SJSA1 (cell line): Measurements from ENCODE around the gene CHRNA4. TPM values are rescaled to one million over a fixed set of nuclear protein-coding genes. Genes with fewer than 3 reads are reported as not detected.

Experiments
- DNase-seq, 2 experiments: peaks; one replicate each; pipeline ENCODE4 v3.0.0-alpha.2; 2015 to 2020; ENCODE audit warnings: low spot score in 2 of 2, low read depth in 1 of 2
- H3K27ac ChIP-seq: fragments of 250-450 bp; sonication (Bioruptor Pico); 2 replicates; pipeline ENCODE4 v1.5.1; 2020; ENCODE audit warnings: mild to moderate bottlenecking, moderate library complexity
- H3K27me3 ChIP-seq: fragments of 250-450 bp; sonication (Bioruptor Pico); replicated peaks from 2 replicates; pipeline ENCODE4 v1.5.1; 2020; ENCODE audit warnings: mild to moderate bottlenecking, moderate library complexity
- H3K36me3 ChIP-seq: fragments of 250-450 bp; sonication (Bioruptor Pico); 2 replicates; pipeline ENCODE4 v1.5.1; 2020; ENCODE audit warnings: mild to moderate bottlenecking
- H3K4me1 ChIP-seq: fragments of 250-450 bp; sonication (Bioruptor Pico); replicated peaks from 2 replicates; pipeline ENCODE4 v1.6.1; 2021; ENCODE audit warnings: mild to moderate bottlenecking
- H3K4me3 ChIP-seq: fragments of 250-450 bp; sonication (Bioruptor Pico); 2 replicates; pipeline ENCODE4 v1.5.1; 2020; ENCODE audit warnings: mild to moderate bottlenecking
- H3K9me3 ChIP-seq: fragments of 250-450 bp; sonication (Bioruptor Pico); replicated peaks from 2 replicates; pipeline ENCODE4 v1.5.1; 2020; ENCODE audit warnings: mild to moderate bottlenecking
- total RNA-seq: library from RNA; depleted of rRNA; stranded (reverse); fragments of >200 nt; shearing (Covaris generic); gene quantifications from 2 replicates; pipeline ENCODE4 v1.2.3, GENCODE V29; 2014

Gene CHRNA4
- total RNA-seq, 1 experiment from 2014 or later: not detected

DNA sequence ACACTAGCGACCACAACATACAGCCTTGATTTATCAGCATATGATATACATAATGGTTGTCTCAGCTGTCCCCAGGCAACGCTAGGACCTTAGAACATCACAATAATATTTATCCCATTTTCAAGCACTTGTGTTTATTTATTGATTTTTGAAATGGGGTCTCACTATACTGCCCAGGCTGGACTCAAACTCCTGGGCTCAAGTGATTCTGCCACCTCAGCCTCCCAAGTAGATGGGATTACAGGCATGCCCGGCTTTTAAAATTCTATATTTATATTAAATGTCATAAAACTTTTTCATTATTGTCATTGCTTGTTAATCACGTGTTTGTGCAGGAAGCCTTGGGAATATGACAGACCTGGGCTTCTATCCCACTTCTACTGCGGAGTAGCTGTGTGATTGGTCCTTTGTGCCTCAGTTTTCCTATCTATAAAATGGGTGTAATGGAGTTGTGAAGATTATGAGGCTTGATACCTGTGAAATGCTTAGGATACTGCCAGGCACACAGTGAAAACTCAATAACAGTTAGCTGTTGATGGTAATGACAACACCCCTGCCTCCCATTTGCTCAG, 58.0 kb downstream of the CHRNA4 start:
- Histone ChIP-seq H3K9me3 (0 out of 2 replicates have a peak, but pooled peaks cover 2% of the 10 kb centered on the region), H3K4me1 (no peaks in the 10 kb centered on the region), H3K36me3 (no peaks in the 10 kb centered on the region), H3K27me3 (peaks cover 48% of the 10 kb centered on the region), H3K27ac (no peak overlapping the region), H3K4me3 (no peak overlapping the region)
- DNase-seq: no peak

DNA sequence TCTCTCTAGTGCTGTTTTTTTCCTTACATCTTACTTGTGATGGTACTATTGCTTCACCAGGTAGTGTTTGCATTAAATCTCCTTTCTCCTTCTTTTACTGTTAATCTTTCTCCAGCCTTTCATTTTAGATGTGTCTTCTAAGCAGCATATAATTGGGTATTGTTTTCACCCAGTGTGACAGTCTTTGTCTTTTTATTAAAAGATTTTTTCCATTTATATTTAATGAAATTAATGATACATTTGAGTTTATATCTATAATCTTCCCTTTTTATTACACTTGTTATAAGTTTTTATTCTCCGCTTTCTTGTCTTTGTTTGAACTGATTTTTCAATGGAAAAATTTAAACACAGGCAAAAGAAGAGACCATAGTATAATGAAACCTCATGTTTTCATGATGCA, 59.5 kb downstream of the CHRNA4 start:
- H3K27me3 ChIP-seq: peaks cover 48% of the 10 kb centered on the region
- H3K4me3 ChIP-seq: no peak overlapping the region
- no peaks in the 10 kb centered on the region for H3K4me1 ChIP-seq
- H3K36me3 ChIP-seq: no peaks in the 10 kb centered on the region
- H3K27ac ChIP-seq: no peak overlapping the region
- no peak for DNase-seq
- 0 out of 2 replicates have a peak, but pooled peaks cover 2% of the 10 kb centered on the region for H3K9me3 ChIP-seq

DNA sequence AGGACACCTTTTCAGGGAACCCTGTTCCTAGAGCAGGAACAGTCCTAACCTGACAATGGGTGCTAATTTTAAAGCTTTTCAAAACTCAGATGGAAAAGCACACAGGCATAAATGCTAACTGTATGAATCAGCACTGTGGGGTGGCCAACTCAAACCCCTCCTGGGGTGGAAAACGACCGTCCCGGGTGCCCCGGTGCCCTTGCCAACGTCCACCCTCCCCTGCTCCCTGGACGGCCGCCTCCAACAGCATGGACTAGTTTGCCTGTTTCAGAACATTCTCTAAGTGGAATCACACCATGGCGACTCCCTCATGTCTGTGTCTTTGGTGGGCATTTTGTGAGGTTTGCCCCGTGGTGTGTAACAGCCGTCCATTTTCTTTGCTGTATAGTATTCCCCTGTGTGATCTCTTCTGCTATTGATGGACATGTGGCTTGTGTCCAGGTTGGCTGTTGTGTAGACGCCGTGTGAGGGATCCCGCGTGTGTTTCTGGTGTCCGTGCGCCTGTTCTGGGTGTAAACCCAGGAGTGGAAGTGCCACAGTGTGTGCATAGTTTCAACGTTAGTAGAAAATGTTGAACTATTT, 62.3 kb downstream of the CHRNA4 start:
- Histone ChIP-seq H3K27ac (no peak overlapping the region), H3K36me3 (no peaks in the 10 kb centered on the region), H3K27me3 (peaks cover 49% of the 10 kb centered on the region), H3K4me3 (no peak overlapping the region), H3K4me1 (no peaks in the 10 kb centered on the region), H3K9me3 (0 out of 2 replicates have a peak, but pooled peaks cover 2% of the 10 kb centered on the region)
- DNase-seq: no peak

DNA sequence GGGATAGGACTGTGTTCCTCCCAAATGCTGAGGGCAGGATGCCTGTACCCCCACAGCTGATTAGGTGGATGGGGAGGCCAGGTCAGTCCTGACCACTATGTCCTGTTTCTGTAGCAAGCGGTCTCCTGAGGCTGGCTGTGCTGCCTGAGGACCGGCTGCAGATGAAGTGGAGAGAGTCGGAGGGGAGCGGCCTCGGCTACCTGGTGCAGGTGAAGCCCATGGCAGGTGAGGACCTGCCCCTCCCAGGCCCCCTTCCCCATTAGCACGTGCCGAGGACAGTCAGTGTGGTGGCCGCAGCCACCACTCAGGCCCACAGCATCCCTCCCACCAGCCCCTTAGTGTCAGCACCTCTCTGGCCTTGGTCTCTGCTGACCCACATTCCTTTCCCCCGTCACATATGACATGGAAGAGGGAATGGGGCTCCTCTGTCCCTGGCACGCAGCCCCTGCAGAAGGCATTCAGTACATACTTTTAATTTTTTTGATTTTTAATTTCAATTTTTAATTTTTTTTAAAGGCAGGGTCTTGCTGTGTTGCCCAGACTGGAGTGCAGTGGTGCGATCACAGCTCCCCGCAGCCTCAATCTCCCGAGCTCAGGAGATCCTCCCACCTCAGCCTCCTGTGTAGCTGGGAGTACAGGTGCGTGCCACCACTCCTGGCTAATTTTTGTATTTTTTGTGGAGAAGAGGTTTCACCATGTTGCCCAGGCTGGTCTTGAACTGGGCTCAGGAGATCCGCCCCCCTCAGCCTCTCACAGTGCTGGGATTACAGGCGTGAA, 63.2 kb downstream of the CHRNA4 start:
- Histone ChIP-seq H3K4me1 (no peaks in the 10 kb centered on the region), H3K27ac (no peak overlapping the region), H3K27me3 (peaks cover 44% of the 10 kb centered on the region), H3K9me3 (0 out of 2 replicates have a peak, but pooled peaks cover 2% of the 10 kb centered on the region), H3K4me3 (no peak overlapping the region), H3K36me3 (no peaks in the 10 kb centered on the region)
- DNase-seq: no peak

DNA sequence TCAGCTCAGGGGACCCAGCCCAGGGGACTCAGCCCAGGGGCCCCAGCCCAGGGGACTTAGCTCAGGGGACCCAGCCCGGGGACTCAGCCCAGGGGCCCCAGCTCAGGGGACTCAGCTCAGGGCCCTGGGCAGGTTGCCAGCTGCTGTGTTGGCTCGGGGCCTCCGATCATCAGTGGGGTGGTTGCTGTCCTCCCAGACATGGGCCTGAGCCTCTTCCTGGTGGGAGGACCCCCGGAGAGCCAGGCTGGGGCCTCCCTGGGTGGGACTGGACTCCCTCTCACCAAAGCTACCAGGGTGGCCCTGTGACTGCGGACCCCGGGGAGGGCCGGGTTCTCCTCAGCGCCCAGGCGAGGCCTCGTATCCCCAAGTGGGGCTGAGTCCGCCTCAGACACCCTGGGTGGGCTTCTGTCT, 63.8 kb downstream of the CHRNA4 start:
- Histone ChIP-seq H3K9me3 (0 out of 2 replicates have a peak, but pooled peaks cover 2% of the 10 kb centered on the region), H3K27me3 (peaks cover 39% of the 10 kb centered on the region), H3K27ac (no peak overlapping the region), H3K36me3 (no peaks in the 10 kb centered on the region), H3K4me3 (no peak overlapping the region), H3K4me1 (no peaks in the 10 kb centered on the region)
- no peak for DNase-seq

DNA sequence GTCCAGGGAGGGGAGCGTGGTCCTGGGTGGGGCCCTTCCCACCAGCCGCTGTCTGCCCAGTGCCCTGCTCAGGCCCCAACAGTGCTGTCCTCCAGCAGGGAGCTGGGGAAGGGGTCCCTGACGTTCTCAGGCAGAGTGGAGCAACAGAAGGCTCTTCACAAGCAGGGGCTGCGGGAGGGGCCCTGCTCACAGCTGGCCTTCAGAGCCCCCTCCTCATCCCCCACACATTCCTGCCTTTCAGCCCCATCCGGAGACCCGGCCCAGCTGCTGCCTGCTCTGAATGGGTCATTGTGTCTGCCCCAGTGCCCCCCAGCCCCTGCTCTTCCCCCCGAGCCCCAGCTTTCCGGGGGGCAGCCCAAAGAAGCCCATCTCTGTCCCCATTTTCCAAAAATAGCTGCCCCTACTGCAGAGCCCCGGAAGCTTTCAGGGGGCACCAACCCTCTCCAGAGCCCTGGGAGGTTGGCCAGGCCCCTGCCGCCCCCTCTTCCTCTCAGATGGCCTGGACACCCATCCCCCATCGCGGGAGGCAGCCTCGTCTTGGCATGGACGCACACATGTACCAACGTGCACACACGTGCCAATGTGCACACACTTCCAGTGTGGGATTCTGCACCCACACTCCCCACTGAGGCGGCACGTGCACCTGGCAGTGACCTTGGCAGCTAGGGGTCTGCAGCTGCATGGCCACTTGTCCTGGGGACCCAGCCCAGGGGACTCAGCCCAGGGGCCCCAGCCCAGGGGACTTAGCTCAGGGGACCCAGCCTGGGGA, 64.4 kb downstream of the CHRNA4 start:
- no peaks in the 10 kb centered on the region for H3K36me3 ChIP-seq
- H3K4me3 ChIP-seq: no peak overlapping the region
- 0 out of 2 replicates have a peak, but pooled peaks cover 2% of the 10 kb centered on the region for H3K9me3 ChIP-seq
- H3K27me3 ChIP-seq: peaks cover 38% of the 10 kb centered on the region
- DNase-seq: no peak
- no peak overlapping the region for H3K27ac ChIP-seq
- H3K4me1 ChIP-seq: no peaks in the 10 kb centered on the region

DNA sequence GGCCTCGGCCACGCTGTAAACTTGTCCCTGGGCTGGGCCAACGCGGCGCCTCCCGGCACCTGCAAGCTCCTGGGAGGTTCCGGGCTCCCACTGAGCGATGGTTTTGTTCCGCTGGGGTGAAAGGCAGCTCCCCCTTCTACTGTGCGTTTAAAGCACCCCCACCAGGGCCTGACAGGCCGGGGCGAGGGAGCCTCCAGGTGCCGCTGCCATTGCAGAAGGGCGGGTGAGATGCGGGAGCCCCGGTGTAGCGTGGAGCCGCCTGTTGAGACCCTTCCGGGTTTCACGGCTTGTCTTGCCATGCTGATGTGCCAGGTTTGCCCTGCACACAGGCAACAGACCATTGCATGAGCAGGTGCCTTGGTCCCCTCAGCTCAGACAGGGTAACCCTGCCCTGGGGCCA, 65.3 kb downstream of the CHRNA4 start:
- Histone ChIP-seq H3K36me3 (peaks cover 5% of the 10 kb centered on the region; the same call in 1 of the 2 replicates), H3K27ac (no peak overlapping the region), H3K4me1 (0 out of 2 replicates have a peak, but pooled peaks cover 4% of the 10 kb centered on the region), H3K4me3 (no peak overlapping the region), H3K27me3 (peaks cover 35% of the 10 kb centered on the region), H3K9me3 (0 out of 2 replicates have a peak, but pooled peaks cover 4% of the 10 kb centered on the region)
- no peak for DNase-seq

DNA sequence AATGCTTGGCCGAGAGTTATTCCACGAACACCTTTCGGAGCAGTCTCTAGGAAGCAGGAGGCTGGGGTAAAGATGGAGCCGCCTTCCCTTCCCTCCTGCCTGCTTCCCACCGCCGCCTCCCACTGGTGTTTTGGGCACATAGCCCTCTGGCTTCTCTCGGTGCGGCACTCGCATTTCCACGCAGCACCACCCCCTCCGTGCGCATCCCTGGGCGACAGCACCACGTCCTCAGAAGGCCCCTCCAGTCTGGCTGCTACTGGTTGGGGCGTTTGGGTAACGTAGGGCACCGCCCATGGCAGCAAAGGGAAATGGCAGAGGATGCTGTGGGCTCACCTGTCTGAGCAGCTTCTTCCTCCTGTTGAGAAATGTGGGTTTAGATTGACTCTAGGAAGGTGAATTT, 65.7 kb downstream of the CHRNA4 start:
- Histone ChIP-seq H3K4me3 (no peak overlapping the region), H3K9me3 (0 out of 2 replicates have a peak, but pooled peaks cover 4% of the 10 kb centered on the region), H3K27ac (no peak overlapping the region), H3K4me1 (0 out of 2 replicates have a peak, but pooled peaks cover 4% of the 10 kb centered on the region), H3K27me3 (peaks cover 35% of the 10 kb centered on the region), H3K36me3 (peaks cover 6% of the 10 kb centered on the region; the same call in 1 of the 2 replicates)
- DNase-seq: no peak

DNA sequence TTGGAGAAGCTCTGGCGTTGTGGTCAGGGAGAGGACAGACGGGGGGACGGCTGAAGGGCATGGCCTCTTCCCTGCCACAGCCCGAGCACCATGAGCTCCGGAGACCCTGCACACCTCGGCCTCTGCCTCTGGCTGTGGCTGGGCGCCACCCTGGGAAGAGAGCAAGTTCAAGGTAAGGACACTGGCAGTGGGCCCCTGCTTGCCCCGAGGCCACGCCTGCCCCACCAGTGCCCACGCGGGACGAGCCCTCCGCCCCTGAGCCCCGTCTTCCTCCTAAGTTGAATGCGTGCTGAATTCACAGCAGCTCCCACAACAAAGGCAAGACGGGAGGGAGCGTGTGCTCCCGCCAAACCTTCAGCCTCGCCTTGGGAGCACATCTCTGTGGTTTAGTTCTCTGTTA, 66.1 kb downstream of the CHRNA4 start:
- Histone ChIP-seq H3K4me3 (no peak overlapping the region), H3K27me3 (peaks cover 35% of the 10 kb centered on the region), H3K9me3 (0 out of 2 replicates have a peak, but pooled peaks cover 4% of the 10 kb centered on the region), H3K36me3 (peaks cover 6% of the 10 kb centered on the region; the same call in 1 of the 2 replicates), H3K4me1 (0 out of 2 replicates have a peak, but pooled peaks cover 4% of the 10 kb centered on the region), H3K27ac (no peak overlapping the region)
- DNase-seq: no peak

DNA sequence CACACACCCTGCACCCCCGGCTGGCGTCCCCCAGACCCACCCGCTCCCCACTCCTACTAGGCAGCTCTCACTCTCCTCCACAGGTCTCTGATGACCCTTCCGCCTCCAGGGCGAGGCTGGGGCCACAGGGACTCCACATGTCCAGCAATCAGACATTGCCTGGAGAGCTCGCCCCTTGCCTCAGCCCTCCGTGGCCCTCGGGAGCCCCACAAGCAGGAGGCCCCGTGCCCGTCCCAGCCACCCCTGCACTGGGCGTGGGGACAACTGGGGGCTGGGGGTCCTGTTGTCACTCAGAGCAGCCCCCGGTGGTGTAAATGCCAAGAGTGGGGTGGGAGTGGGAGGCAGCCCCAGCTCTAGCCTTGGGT, 66.6 kb downstream of the CHRNA4 start:
- Histone ChIP-seq H3K36me3 (peaks cover 6% of the 10 kb centered on the region; the same call in 1 of the 2 replicates), H3K27me3 (peaks cover 34% of the 10 kb centered on the region), H3K9me3 (0 out of 2 replicates have a peak, but pooled peaks cover 4% of the 10 kb centered on the region), H3K4me3 (no peak overlapping the region), H3K27ac (no peak overlapping the region), H3K4me1 (0 out of 2 replicates have a peak, but pooled peaks cover 4% of the 10 kb centered on the region)
- no peak for DNase-seq

DNA sequence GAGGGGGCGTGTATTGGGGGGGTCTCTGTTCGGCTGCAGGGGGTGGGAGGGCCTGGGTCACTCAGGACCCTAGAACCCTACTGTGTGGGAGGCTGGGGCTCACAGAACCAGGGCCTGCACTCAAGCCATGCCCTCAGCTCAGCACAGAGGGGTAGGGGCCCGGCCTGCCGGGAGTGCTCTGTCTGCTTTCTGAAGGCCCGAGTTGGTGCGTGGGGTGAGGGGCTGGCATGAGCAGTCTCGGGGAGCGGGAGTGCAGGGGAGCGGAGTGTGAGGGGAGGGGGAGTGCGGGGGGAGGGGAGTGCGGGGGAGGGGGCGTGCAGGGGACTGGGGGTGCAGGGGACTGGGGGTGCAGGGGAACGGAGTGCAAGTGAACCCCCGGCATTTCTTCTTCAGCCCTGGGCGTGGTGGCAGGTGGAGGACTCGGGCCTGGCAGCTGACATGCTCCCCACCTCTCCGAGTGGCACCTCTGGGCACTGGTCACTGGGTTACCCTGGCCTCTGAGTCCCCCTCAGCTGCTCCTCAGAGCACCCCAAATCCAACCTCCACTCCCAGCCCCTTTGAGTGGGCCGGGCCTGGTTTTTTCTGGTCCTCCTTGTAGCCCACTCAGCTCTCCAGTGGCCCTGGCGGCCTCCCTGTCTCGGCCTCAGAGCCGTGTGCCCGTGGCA, 67.1 kb downstream of the CHRNA4 start:
- H3K27ac ChIP-seq: no peak overlapping the region
- H3K4me1 ChIP-seq: 0 out of 2 replicates have a peak, but pooled peaks cover 4% of the 10 kb centered on the region
- no peak overlapping the region for H3K4me3 ChIP-seq
- peaks cover 11% of the 10 kb centered on the region for H3K36me3 ChIP-seq
- DNase-seq: no peak
- H3K9me3 ChIP-seq: 0 out of 2 replicates have a peak, but pooled peaks cover 4% of the 10 kb centered on the region
- peaks cover 29% of the 10 kb centered on the region for H3K27me3 ChIP-seq

DNA sequence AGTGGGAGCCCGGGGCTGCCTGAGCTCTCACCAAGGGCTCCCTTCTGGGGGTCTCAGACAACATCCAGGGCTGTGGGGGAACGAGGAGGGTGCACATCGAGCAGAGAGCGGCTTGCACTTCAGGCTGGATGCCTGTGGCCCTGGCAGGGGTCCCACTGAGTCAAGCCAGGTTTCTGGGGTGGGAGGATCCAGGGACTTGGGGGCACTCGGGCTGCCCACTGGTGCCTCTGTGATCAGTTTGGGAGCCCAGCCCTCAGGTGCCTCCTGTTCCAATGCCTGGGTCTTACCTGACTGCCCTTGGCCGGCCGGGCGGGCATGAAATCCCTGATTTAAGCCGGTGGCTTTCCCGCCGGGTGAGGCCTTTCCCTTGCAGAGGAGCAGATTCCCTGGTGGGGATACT, 67.7 kb downstream of the CHRNA4 start:
- H3K27me3 ChIP-seq: peaks cover 25% of the 10 kb centered on the region
- H3K27ac ChIP-seq: no peak overlapping the region
- H3K9me3 ChIP-seq: 0 out of 2 replicates have a peak, but pooled peaks cover 3% of the 10 kb centered on the region
- no peak for DNase-seq
- H3K4me1 ChIP-seq: 0 out of 2 replicates have a peak, but pooled peaks cover 4% of the 10 kb centered on the region
- peaks cover 16% of the 10 kb centered on the region for H3K36me3 ChIP-seq
- H3K4me3 ChIP-seq: no peak overlapping the region
